SKM-1 treated with dmso at 0.1 percent for 144 hours (cell line): ENCODE measurements around the gene MEIS1.
"Not testable (repeated sequence)": the region's sequence is repeated elsewhere in the genome, so short reads cannot be mapped to it uniquely, and the experiment has no call there.

ENCODE experiments used
- DNase-seq: peaks from one replicate; lab custom pipeline; 2025; ENCODE audit not compliant: unreplicated experiment; lab: John Stamatoyannopoulos, UW

MEIS1 gene

GRCh38 chr2:66434679-66435548 is at the start of gene MEIS1:
TSS of gene MEIS1 (plus strand) at chr2:66435125. CDS start at chr2:66435857, 732 bp downstream.
- peak; percentile 33 for DNase-seq

GRCh38 chr2:66387016-66387753 is 47.7 kb upstream of the MEIS1 start:
- no peak for DNase-seq

- no peak for DNase-seq
Observed at GRCh38 chr2:66389651-66390131, 45.2 kb upstream of the MEIS1 start.

GRCh38 chr2:66390152-66390551 is 44.8 kb upstream of the MEIS1 start:
- no peak for DNase-seq

GRCh38 chr2:66390811-66391210 is 44.1 kb upstream of the MEIS1 start:
- DNase-seq = no peak

- not testable (repeated sequence) for DNase-seq
Observed at GRCh38 chr2:66391240-66391639, 43.7 kb upstream of the MEIS1 start.

- no peak for DNase-seq
Observed at GRCh38 chr2:66405473-66405872, 29.5 kb upstream of the MEIS1 start.

GRCh38 chr2:66408905-66409304 is 26.0 kb upstream of the MEIS1 start:
- DNase-seq = no peak

GRCh38 chr2:66412874-66413273 is 22.1 kb upstream of the MEIS1 start:
- DNase-seq = no peak

- DNase-seq = no peak
Observed at GRCh38 chr2:66414896-66415295, 20.0 kb upstream of the MEIS1 start.

- DNase-seq = no peak
Observed at GRCh38 chr2:66418381-66418780, 16.5 kb upstream of the MEIS1 start.

GRCh38 chr2:66421612-66422011 is 13.3 kb upstream of the MEIS1 start:
- no peak for DNase-seq

- DNase-seq = no peak
Observed at GRCh38 chr2:66423391-66424124, 11.4 kb upstream of the MEIS1 start.

- no peak for DNase-seq
Observed at GRCh38 chr2:66426244-66427111, 8.4 kb upstream of the MEIS1 start.

GRCh38 chr2:66427300-66427699 is 7.6 kb upstream of the MEIS1 start:
- no peak for DNase-seq

- no peak for DNase-seq
Observed at GRCh38 chr2:66428986-66429612, 5.8 kb upstream of the MEIS1 start.

- DNase-seq = no peak
Observed at GRCh38 chr2:66429693-66430504, 5.0 kb upstream of the MEIS1 start.

- DNase-seq = no peak
Observed at GRCh38 chr2:66430505-66431273, 4.2 kb upstream of the MEIS1 start.
